HG02981 (cell line): ENCODE results near the gene PSMD1.

Experiments
- ATAC-seq: cut with Tn5 transposase; IDR thresholded peaks from one replicate; pipeline ENCODE4 v1.9.1; 2021; ENCODE audit warnings: mild to moderate bottlenecking, moderate library complexity; ENCODE audit not compliant: unreplicated experiment

PSMD1 gene

GRCh38 chr2:231199219-231199618 lies 142.6 kb downstream of the PSMD1 start:
- no peak for ATAC-seq

- no peak for ATAC-seq
Measured at GRCh38 chr2:231200805-231201474, 144.3 kb downstream of the PSMD1 start.

GRCh38 chr2:231201475-231201814 lies 144.8 kb downstream of the PSMD1 start:
- no peak for ATAC-seq

GRCh38 chr2:231203087-231203486 lies 146.4 kb downstream of the PSMD1 start:
- no peak for ATAC-seq

GRCh38 chr2:231204146-231204545 lies 147.5 kb downstream of the PSMD1 start:
- no peak for ATAC-seq

GRCh38 chr2:231204581-231204980 lies 147.9 kb downstream of the PSMD1 start:
- ATAC-seq, result no peak

GRCh38 chr2:231207734-231208133 lies 151.1 kb downstream of the PSMD1 start:
- ATAC-seq, result no peak

- no peak for ATAC-seq
Measured at GRCh38 chr2:231210782-231211181, 154.1 kb downstream of the PSMD1 start.

GRCh38 chr2:231211486-231211885 lies 154.8 kb downstream of the PSMD1 start:
- no peak for ATAC-seq

GRCh38 chr2:231212329-231212845 lies 155.7 kb downstream of the PSMD1 start:
- ATAC-seq, result no peak

- ATAC-seq, result no peak
Measured at GRCh38 chr2:231213931-231214642, 157.4 kb downstream of the PSMD1 start.

- no peak for ATAC-seq
Measured at GRCh38 chr2:231218366-231218765, 161.7 kb downstream of the PSMD1 start.

- ATAC-seq, result no peak
Measured at GRCh38 chr2:231219289-231219688, 162.6 kb downstream of the PSMD1 start.

GRCh38 chr2:231221761-231222160 lies 165.1 kb downstream of the PSMD1 start:
- no peak for ATAC-seq
